IMR-90 (cell line): ENCODE data around the gene FOSL2. TPM values are rescaled to one million over a fixed set of nuclear protein-coding genes. Genes with fewer than 3 reads are reported as not detected.
A peak's percentile ranks its signal among the peaks of the same experiment; 100 is the strongest.

ENCODE experiments used
- ATAC-seq: fragments of 200-7000 bp; cut with Tn5 transposase; 2 replicates; pipeline ENCODE4 v1.9.1; 2020; ENCODE audit warnings: low read depth, mild to moderate bottlenecking, moderate library complexity
- BruUV-seq: library from RNA; stranded (reverse); fragments of 400-500 nt; replicated peaks from 2 replicates; lab custom pipeline; 2021; lab: Mats Ljungman, UMichigan
- CTCF ChIA-PET: fragments of 300-600 bp; formaldehyde crosslinking; extraction: SDS; loops from one replicate; lab custom pipeline; 2021; ENCODE audit warnings: antibody characterized with exemption; lab: Yijun Ruan, JAX
- POLR2A ChIA-PET: fragments of 300-600 bp; sonication (Branson Sonifier 250); formaldehyde crosslinking; loops from one replicate; lab custom pipeline; 2022; ENCODE audit warnings: antibody characterized with exemption; ENCODE audit not compliant: unreplicated experiment; lab: Charles Lee
- DNase-seq: peaks from one replicate; pipeline ENCODE4 v3.0.0; 2013
- H2AFZ ChIP-seq: replicated peaks from 2 replicates; pipeline ENCODE3; 2013; ENCODE audit warnings: low read length, mild to moderate bottlenecking; ENCODE audit not compliant: poor library complexity
- H2AK5ac ChIP-seq: 2 replicates; pipeline ENCODE4 v1.6.1; 2013; ENCODE audit warnings: low read depth, low read length, inconsistent platforms
- H2AK9ac ChIP-seq: replicated peaks from 2 replicates; pipeline ENCODE3; 2013; ENCODE audit warnings: mild to moderate bottlenecking, low read depth, low read length, moderate library complexity; ENCODE audit not compliant: poor library complexity
- H2BK120ac ChIP-seq: 2 replicates; pipeline ENCODE4 v1.6.1; 2013; ENCODE audit warnings: low read depth, low read length, inconsistent platforms
- H2BK15ac ChIP-seq: 3 replicates; pipeline ENCODE4 v1.6.1; 2013; ENCODE audit warnings: low read depth, low read length, inconsistent platforms
- H2BK20ac ChIP-seq: 2 replicates; pipeline ENCODE4 v1.6.1; 2013; ENCODE audit warnings: low read depth, mild to moderate bottlenecking, inconsistent platforms, low read length, moderate library complexity
- H2BK5ac ChIP-seq: 2 replicates; pipeline ENCODE4 v1.6.1; 2013; ENCODE audit warnings: mild to moderate bottlenecking, low read depth, low read length, inconsistent platforms; ENCODE audit not compliant: poor library complexity, severe bottlenecking
- H3K14ac ChIP-seq: replicated peaks from 2 replicates; pipeline ENCODE4 v1.6.1; 2013; ENCODE audit warnings: low read depth, low read length, inconsistent platforms
- H3K18ac ChIP-seq: 2 replicates; pipeline ENCODE4 v1.6.1; 2013; ENCODE audit warnings: low read depth, low read length, control low read depth
- H3K23ac ChIP-seq: 2 replicates; pipeline ENCODE4 v1.6.1; 2013; ENCODE audit warnings: low read depth, low read length, inconsistent platforms
- H3K27ac ChIP-seq: 2 replicates; pipeline ENCODE4 v1.5.1; 2013; ENCODE audit warnings: mild to moderate bottlenecking, control low read depth, low read length; ENCODE audit not compliant: insufficient read depth
- H3K27me3 ChIP-seq: 2 replicates; pipeline ENCODE4 v1.6.1; 2013; ENCODE audit warnings: low read length; ENCODE audit not compliant: control insufficient read depth, insufficient read depth
- H3K36me3 ChIP-seq: 2 replicates; pipeline ENCODE4 v1.6.1; 2013; ENCODE audit warnings: low read length, mixed read lengths; ENCODE audit not compliant: control insufficient read depth, insufficient read depth
- H3K4ac ChIP-seq: 2 replicates; pipeline ENCODE4 v1.6.1; 2013; ENCODE audit warnings: low read depth, low read length, inconsistent platforms
- H3K4me1 ChIP-seq: 2 replicates; pipeline ENCODE4 v1.6.1; 2013; ENCODE audit warnings: low read length, mixed read lengths; ENCODE audit not compliant: control insufficient read depth, insufficient read depth
- H3K4me2 ChIP-seq: 2 replicates; pipeline ENCODE4 v1.6.1; 2013; ENCODE audit warnings: low read depth, mild to moderate bottlenecking, control low read depth, low read length, moderate library complexity
- H3K4me3 ChIP-seq: 2 replicates; pipeline ENCODE4 v1.5.1; 2013; ENCODE audit warnings: low read depth, mild to moderate bottlenecking, control low read depth, low read length, moderate library complexity; ENCODE audit not compliant: insufficient read depth
- H3K56ac ChIP-seq: 2 replicates; pipeline ENCODE4 v1.6.1; 2013; ENCODE audit warnings: low read length, inconsistent platforms; ENCODE audit not compliant: insufficient read depth; ENCODE audit errors: extremely low read depth
- H3K79me1 ChIP-seq, 2 experiments: 2 replicates each; pipeline ENCODE4 v1.6.1; 2013; ENCODE audit warnings: low read length in 2 of 2, inconsistent platforms in 1 of 2, low read depth in 1 of 2
- H3K9ac ChIP-seq: 2 replicates; pipeline ENCODE4 v1.6.1; 2013; ENCODE audit warnings: low read depth, low read length, control low read depth
- H3K9me1 ChIP-seq: 2 replicates; pipeline ENCODE4 v1.6.1; 2013; ENCODE audit warnings: low read length, inconsistent platforms; ENCODE audit not compliant: insufficient read depth
- H3K9me3 ChIP-seq: 2 replicates; pipeline ENCODE4 v1.6.1; 2013; ENCODE audit warnings: low read length; ENCODE audit not compliant: control insufficient read depth, insufficient read depth
- H4K20me1 ChIP-seq: 2 replicates; pipeline ENCODE4 v1.6.1; 2013; ENCODE audit warnings: low read length, inconsistent platforms; ENCODE audit not compliant: insufficient read depth
- H4K5ac ChIP-seq: 2 replicates; pipeline ENCODE4 v1.6.1; 2013; ENCODE audit warnings: mild to moderate bottlenecking, low read depth, low read length, control low read depth
- H4K8ac ChIP-seq, 2 experiments: 2 replicates each; pipeline ENCODE4 v1.6.1; 2013; ENCODE audit warnings: low read depth in 2 of 2, low read length in 2 of 2, control low read depth in 1 of 2, inconsistent platforms in 1 of 2
- H4K91ac ChIP-seq: 2 replicates; pipeline ENCODE4 v1.6.1; 2013; ENCODE audit warnings: low read depth, low read length, inconsistent platforms; ENCODE audit not compliant: insufficient read depth
- BHLHE40 ChIP-seq: fragments of 150-350 bp; IDR thresholded peaks from 2 replicates; pipeline ENCODE4 v1.6.1; 2016; ENCODE audit warnings: mild to moderate bottlenecking, low read depth, low read length
- CEBPB ChIP-seq: IDR thresholded peaks from 2 replicates; pipeline ENCODE4 v1.6.1; 2012; ENCODE audit warnings: low read depth, low read length, improper control_type of control experiment
- CHD1 ChIP-seq: IDR thresholded peaks from 2 replicates; pipeline ENCODE4 v1.6.1; 2012; ENCODE audit warnings: low read depth, low read length, improper control_type of control experiment
- FOS ChIP-seq: fragments of 150-350 bp; IDR thresholded peaks from 2 replicates; pipeline ENCODE4 v1.6.1; 2016; ENCODE audit warnings: low read depth, low read length
- MAZ ChIP-seq: IDR thresholded peaks from 2 replicates; pipeline ENCODE4 v1.6.1; 2012; ENCODE audit warnings: low read depth, mild to moderate bottlenecking, low read length, improper control_type of control experiment, moderate library complexity, borderline replicate concordance
- MXI1 ChIP-seq: IDR thresholded peaks from 2 replicates; pipeline ENCODE4 v1.6.1; 2012; ENCODE audit warnings: low read depth, mild to moderate bottlenecking, low read length, moderate library complexity, borderline replicate concordance
- NFE2L2 ChIP-seq: fragments of 150-350 bp; IDR thresholded peaks from 2 replicates; pipeline ENCODE4 v1.6.1; 2016; ENCODE audit warnings: low read depth, mild to moderate bottlenecking, low read length
- POLR2A ChIP-seq: IDR thresholded peaks from 2 replicates; pipeline ENCODE4 v1.6.1; 2012; ENCODE audit warnings: mild to moderate bottlenecking, low read depth, low read length
- RAD21 ChIP-seq: IDR thresholded peaks from 2 replicates; pipeline ENCODE4 v1.6.1; 2012; ENCODE audit warnings: low read length, improper control_type of control experiment
- RCOR1 ChIP-seq: IDR thresholded peaks from 2 replicates; pipeline ENCODE4 v1.6.1; 2012; ENCODE audit warnings: mild to moderate bottlenecking, low read length, improper control_type of control experiment; ENCODE audit not compliant: insufficient replicate concordance
- SMC3 ChIP-seq: fragments of 150-350 bp; IDR thresholded peaks from 2 replicates; pipeline ENCODE4 v1.6.1; 2016; ENCODE audit warnings: low read depth, mild to moderate bottlenecking, antibody characterized with exemption, low read length, moderate library complexity
- WGBS, 2 experiments: methylation state at CpG; one replicate each; pipeline versions ENCODE4 v1.1.5 to v1.1.7; 2013; ENCODE audit warnings: missing lambda C conversion rate in 2 of 2; ENCODE audit not compliant: insufficient read length in 1 of 2; ENCODE audit errors: extremely low coverage in 2 of 2; 5-methylcytosine and 5-hydroxymethylcytosine counted together
- dilution Hi-C: fragments of 300-500 bp; cut with HindIII; formaldehyde crosslinking; loops from one replicate; pipeline ENCODE4 v1.14.3; 2018; ENCODE audit warnings: low sequenced_read_pairs; ENCODE audit not compliant: unreplicated experiment
- in situ Hi-C: fragments of 300-500 bp; cut with MboI; formaldehyde crosslinking; loops from 3 replicates; pipeline ENCODE4 v1.14.3; 2019; ENCODE audit warnings: low sequenced_read_pairs, inconsistent platforms, mixed read lengths
- intact Hi-C: fragments of 100-400 bp; cut with micrococcal nuclease; formaldehyde crosslinking; loops from 2 replicates; pipeline ENCODE4 v1.10.0; 2022
- polyA plus RNA-seq, 3 experiments: library from polyadenylated mRNA; depleted of rRNA; stranded (reverse); fragments of >200 nt; gene quantifications; 2 replicates each; pipeline ENCODE4 v1.2.3, GENCODE V29; 2012; ENCODE audit warnings: low replicate concordance in 1 of 3
- total RNA-seq: library from RNA; depleted of rRNA; stranded (reverse); fragments of >200 nt; gene quantifications from 2 replicates; pipeline ENCODE4 v1.2.3, GENCODE V29; 2012
- TF ChIP-seq, protein P1 (sequence below): fragments of 150-350 bp; IDR thresholded peaks from 2 replicates; pipeline ENCODE4 v1.6.1; 2016; ENCODE audit warnings: low read depth, mild to moderate bottlenecking, low read length, moderate library complexity, borderline replicate concordance
- TF ChIP-seq, protein P2 (sequence below): conservative IDR thresholded peaks from 2 replicates; pipeline ENCODE4 v1.5.1; 2012; ENCODE audit warnings: mild to moderate bottlenecking, low read depth, low read length, improper control_type of control experiment
- TF ChIP-seq, protein P3 (sequence below): fragments of 150-350 bp; IDR thresholded peaks from 2 replicates; pipeline ENCODE4 v1.6.1; 2017; ENCODE audit warnings: mild to moderate bottlenecking, antibody characterized with exemption, low read length, low read depth

Gene FOSL2
- total and polyA plus RNA-seq, 2 of the 4 experiments (the other 2 are of a cell fraction) = 31.4 to 46.3 TPM

DNA sequence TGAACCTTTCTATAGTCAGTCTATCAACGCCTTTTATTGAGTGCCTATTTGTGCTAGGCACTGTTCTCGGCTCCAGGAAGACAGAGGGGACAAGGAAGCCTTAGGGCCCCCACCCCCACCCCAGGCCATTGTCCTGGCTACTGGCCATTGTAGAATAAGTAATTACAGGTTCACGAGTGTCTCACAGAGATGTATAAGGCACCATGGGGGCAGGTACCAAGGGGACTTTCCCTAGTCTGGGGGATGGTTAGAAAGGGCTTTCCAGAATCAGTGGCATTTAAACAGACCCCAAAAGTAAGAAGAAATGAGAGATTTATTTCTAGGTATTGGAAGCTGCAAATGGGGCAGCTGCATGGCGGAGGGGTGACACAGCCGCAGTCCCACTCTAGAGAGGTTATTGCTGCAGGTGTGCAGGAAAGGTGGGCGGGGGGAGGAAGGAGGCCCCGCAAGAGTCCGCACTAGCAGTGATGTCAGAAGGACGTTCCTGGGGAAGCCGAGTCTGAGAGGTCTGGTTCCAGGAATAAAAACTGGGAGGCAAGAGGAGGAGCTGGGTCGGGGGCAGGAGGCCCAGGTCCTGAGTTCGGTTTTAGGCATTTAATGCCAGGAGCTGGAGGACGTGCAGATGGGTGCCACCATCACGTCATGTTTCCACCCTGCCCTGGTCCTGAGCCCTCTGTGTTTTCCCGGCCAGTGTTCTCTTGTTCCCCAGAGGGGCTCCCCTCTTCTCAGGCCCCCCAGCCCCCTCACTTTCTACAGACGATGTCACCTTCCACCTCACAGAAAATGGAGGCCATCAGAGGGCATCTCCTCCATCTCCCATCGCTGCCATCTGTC lies 30.5 kb downstream of the FOSL2 start:
- Histone ChIP-seq H2AK9ac (peak overlapping the region; percentile 42), H2AK5ac (no peak overlapping the region)
- TF ChIP-seq BHLHE40 (no peak), POLR2A (no peak), NFE2L2 (no peak), SMC3 (no peak), MXI1 (no peak), MAZ (no peak), FOS (no peak), CEBPB (no peak), CHD1 (no peak), RAD21 (no peak), RCOR1 (no peak)
- TF ChIP-seq, protein P1, sequence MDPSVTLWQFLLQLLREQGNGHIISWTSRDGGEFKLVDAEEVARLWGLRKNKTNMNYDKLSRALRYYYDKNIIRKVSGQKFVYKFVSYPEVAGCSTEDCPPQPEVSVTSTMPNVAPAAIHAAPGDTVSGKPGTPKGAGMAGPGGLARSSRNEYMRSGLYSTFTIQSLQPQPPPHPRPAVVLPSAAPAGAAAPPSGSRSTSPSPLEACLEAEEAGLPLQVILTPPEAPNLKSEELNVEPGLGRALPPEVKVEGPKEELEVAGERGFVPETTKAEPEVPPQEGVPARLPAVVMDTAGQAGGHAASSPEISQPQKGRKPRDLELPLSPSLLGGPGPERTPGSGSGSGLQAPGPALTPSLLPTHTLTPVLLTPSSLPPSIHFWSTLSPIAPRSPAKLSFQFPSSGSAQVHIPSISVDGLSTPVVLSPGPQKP = no peak
- TF ChIP-seq, protein P2, sequence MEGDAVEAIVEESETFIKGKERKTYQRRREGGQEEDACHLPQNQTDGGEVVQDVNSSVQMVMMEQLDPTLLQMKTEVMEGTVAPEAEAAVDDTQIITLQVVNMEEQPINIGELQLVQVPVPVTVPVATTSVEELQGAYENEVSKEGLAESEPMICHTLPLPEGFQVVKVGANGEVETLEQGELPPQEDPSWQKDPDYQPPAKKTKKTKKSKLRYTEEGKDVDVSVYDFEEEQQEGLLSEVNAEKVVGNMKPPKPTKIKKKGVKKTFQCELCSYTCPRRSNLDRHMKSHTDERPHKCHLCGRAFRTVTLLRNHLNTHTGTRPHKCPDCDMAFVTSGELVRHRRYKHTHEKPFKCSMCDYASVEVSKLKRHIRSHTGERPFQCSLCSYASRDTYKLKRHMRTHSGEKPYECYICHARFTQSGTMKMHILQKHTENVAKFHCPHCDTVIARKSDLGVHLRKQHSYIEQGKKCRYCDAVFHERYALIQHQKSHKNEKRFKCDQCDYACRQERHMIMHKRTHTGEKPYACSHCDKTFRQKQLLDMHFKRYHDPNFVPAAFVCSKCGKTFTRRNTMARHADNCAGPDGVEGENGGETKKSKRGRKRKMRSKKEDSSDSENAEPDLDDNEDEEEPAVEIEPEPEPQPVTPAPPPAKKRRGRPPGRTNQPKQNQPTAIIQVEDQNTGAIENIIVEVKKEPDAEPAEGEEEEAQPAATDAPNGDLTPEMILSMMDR = no peak
- TF ChIP-seq, protein P3, sequence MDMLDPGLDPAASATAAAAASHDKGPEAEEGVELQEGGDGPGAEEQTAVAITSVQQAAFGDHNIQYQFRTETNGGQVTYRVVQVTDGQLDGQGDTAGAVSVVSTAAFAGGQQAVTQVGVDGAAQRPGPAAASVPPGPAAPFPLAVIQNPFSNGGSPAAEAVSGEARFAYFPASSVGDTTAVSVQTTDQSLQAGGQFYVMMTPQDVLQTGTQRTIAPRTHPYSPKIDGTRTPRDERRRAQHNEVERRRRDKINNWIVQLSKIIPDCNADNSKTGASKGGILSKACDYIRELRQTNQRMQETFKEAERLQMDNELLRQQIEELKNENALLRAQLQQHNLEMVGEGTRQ = no peak

More for the DNA sequence above, 30.5 kb downstream of the FOSL2 start:
- H3K79me1 ChIP-seq = peaks cover 0 to 27% of the 10 kb centered on the region in 2 experiments; a peak in 2 of 4 replicates
- H3K27ac ChIP-seq = no peak overlapping the region
- H3K27me3 ChIP-seq = no peaks in the 10 kb centered on the region
- no peak for DNase-seq
- POLR2A ChIA-PET = no interaction called here
- H3K9me1 ChIP-seq = peaks cover 16% of the 10 kb centered on the region
- H3K9ac ChIP-seq = no peak overlapping the region
- no peak overlapping the region for H3K4me3 ChIP-seq
- intact Hi-C loops (no loop called here), in situ Hi-C loops (no loop called here), dilution Hi-C loops (no loop called here)
- BruUV-seq = no TSS peak
- H2BK5ac ChIP-seq = no peak overlapping the region
- H4K91ac ChIP-seq = no peak overlapping the region
- CTCF ChIA-PET = interaction anchor here (0.6 kb wide), 1 partner anchor 20 kb away, joined by 5 read pairs; no protein-coding TSS in a partner anchor
- no peak overlapping the region for H3K4me2 ChIP-seq
- H2BK20ac ChIP-seq = no peak overlapping the region
- no peak overlapping the region for H3K23ac ChIP-seq
- peak overlapping the region in 1 of 2 experiments; percentile 47; a peak in 1 of 4 replicates for H4K8ac ChIP-seq
- WGBS, 2 experiments = 82% methylated on average over 13 of the region's 17 CpGs; no CpG with 5 or more reads in 1 of the 2 experiments
- H3K18ac ChIP-seq = no peak overlapping the region
- H3K4me1 ChIP-seq = peaks cover 16% of the 10 kb centered on the region
- peak overlapping the region; percentile 24; the same call in 1 of the 2 replicates for H3K4ac ChIP-seq
- 0 out of 2 replicates have a peak overlapping the region, but pooled peaks have one; percentile 28 for H3K14ac ChIP-seq
- H2BK120ac ChIP-seq = no peak overlapping the region
- H3K56ac ChIP-seq = no peak overlapping the region
- ATAC-seq = no peak
- peaks cover 21% of the 10 kb centered on the region for H4K20me1 ChIP-seq
- no peak overlapping the region for H4K5ac ChIP-seq
- peak overlapping the region; percentile 38 for H2AFZ ChIP-seq
- no peak overlapping the region for H2BK15ac ChIP-seq
- peaks cover 11% of the 10 kb centered on the region for H3K36me3 ChIP-seq
- H3K9me3 ChIP-seq = no peaks in the 10 kb centered on the region
